ENCODE measurements around the gene POLR2E. TPM values are rescaled to one million over a fixed set of nuclear protein-coding genes. Genes with fewer than 3 reads are reported as not detected.
"Not testable (repeated sequence)": the region's sequence is repeated elsewhere in the genome, so short reads cannot be mapped to it uniquely, and the experiment has no call there.

The POLR2E gene
- total RNA-seq, 1 donor from 2014 or later = 272 TPM

DNA sequence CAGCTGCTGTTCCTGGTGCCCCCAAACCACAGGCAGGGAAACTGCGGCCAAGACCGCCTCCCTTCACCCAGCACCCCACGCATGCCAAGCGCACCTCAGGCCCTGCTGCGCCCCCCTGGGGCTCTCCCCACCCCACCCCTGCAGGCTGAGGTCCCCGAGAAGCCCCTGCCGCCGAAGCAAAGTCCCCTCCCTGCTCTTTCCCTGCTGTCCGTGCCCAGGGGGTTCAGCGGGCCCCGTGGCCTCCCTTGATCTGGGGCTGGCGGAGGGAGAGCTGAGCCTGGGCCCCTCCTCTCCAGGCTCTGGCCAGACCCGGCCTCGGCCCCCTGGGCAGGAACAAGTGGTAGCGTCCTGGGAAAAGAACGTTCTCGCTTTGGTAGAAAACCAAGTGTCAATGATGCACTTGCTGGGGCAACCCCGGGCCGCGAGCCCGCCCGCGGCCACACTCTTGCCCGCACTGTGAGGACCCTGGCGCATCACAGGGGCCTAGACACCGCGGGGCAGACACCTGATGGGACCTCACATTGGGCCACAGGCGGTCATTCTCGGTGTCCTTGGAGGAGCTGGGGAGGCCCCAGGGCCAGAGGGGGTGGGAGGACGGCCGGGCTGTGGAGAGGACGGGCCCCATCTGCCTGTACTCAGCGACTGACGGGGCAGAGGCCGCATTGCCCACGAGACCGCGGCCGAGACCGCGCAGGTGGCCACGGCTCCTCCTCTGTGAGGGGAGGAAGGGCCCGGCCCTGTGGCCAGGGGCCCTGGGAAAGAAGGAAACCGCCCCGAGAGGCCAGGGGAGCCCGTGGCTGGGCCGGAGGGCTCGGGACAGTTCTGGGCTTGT is 37.6 kb upstream of the POLR2E start:
- Mint-ChIP-seq H3K9me3 (no peaks in the 10 kb centered on the region), H3K27me3 (ENCODE audit: low read depth) (no peaks in the 10 kb centered on the region), H3K36me3 (ENCODE audit: low read depth) (peaks cover 5% of the 10 kb centered on the region), H3K27ac (peak overlapping the region; percentile 81), H3K4me3 (ENCODE audit: low read depth) (peak overlapping the region; percentile 86), H3K4me1 (ENCODE audit: low read depth) (peaks cover 12% of the 10 kb centered on the region)
- intact Hi-C loops (cut with micrococcal nuclease) = loop anchor here (5.0 kb wide), 4 partner anchors 40 to 110 kb away; partner anchors contain the start of genes ATP5F1D and SBNO2
- no peak for DNase-seq (ENCODE audit: low spot score)

DNA sequence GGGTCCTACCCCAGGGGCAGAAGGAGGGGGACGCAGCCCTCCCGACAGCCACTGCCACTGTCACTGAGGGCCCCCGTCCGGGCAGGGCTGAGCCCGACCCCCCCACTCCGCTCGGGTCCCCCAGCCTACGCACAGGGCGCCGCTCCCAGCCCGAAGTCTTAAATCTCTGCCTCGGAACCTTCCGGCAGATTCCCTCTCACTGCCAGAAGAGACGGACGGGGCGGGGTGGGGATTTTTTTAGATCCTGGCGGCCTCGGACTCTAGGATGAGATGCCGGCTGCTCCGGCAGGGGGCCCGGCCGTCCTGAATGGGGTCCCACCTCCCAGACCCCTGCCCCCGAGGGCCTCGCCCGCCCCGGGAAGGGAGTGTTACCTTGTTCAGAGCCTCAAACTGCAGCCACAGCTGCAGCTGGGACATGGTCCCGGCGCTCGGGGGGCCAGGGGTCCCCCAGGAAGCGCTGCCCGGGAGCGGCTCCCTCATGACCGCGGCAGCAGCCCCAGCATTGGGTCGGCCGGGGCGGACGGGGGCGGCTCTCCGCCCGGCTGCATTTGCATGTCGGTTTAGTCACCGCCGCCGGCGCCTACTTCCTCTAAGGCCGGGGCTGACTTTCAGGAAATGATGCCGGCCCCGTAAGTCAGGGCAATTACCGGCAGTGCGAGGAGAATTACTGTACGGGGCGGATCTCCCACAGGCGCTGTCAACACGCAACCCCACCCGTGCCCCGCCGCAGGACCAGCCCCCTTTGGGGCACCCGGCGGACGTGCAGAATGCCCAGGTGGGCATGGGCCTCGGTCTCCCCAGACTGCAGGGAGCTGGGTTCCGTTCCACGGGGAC is 36.8 kb upstream of the POLR2E start:
- Mint-ChIP-seq H3K4me3 (ENCODE audit: low read depth) (peak overlapping the region; percentile 86), H3K27me3 (ENCODE audit: low read depth) (no peaks in the 10 kb centered on the region), H3K27ac (peak overlapping the region; percentile 81), H3K36me3 (ENCODE audit: low read depth) (peaks cover 13% of the 10 kb centered on the region), H3K4me1 (ENCODE audit: low read depth) (peaks cover 12% of the 10 kb centered on the region), H3K9me3 (no peaks in the 10 kb centered on the region)
- DNase-seq (ENCODE audit: low spot score) = peak; percentile 84
- intact Hi-C loops (cut with micrococcal nuclease) = loop anchor here (5.0 kb wide), 4 partner anchors 40 to 110 kb away; partner anchors contain the start of genes ATP5F1D and SBNO2

DNA sequence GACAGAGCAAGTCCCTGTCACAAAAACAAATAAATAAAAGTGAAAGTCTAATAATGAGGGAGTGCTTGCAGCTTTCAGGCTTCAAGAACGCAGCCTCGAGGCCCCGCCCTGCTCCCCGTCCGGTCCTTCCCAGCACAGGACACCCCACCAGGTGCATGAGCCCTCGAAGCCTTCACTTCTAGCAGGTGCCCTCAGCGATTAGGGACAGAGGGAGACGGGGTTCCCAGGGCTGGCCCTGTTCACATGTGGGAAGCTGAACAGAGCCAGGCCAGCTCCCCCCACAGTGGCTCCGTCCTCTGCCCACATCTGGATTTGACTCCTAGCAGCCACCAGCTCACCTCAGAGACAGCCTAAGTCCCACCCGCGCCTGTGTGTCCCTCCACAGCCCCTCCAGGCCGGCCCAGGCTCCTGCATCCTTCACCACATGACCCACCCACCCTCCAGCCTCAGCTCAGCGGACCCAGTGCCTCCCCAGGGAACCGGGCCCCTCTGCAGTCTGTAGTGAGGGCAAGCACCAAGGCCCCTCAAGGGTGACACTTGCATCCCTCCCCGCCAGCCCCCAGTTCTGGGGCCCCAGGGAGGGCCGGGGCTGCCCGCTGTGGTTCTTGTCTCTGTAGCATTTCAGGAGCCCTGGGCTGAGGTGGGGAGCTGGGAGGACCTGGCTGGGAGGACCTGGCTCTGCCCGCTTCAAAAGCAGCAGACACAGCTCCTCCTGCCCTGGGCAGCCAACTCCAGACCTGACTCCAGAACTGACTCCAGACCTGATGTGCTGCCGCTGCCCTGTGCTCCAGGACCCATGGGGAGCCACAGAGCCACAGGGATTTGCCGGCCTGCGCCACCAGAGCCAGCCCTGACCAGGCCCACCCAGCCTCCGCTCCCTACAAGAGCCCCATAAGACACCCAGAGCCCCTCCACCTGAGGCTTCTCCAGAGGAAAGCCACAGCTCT is 35.9 kb upstream of the POLR2E start:
- no peaks in the 10 kb centered on the region for H3K9me3 Mint-ChIP-seq
- DNase-seq (ENCODE audit: low spot score) = peak; percentile 46
- intact Hi-C loops (cut with micrococcal nuclease) = loop anchor here (5.0 kb wide), 4 partner anchors 41 to 111 kb away; partner anchors contain the start of genes ATP5F1D and SBNO2
- peaks cover 10% of the 10 kb centered on the region for H3K4me1 Mint-ChIP-seq (ENCODE audit: low read depth)
- peaks cover 15% of the 10 kb centered on the region for H3K36me3 Mint-ChIP-seq (ENCODE audit: low read depth)
- no peaks in the 10 kb centered on the region for H3K27me3 Mint-ChIP-seq (ENCODE audit: low read depth)
- peak overlapping the region; percentile 86 for H3K4me3 Mint-ChIP-seq (ENCODE audit: low read depth)
- H3K27ac Mint-ChIP-seq = peak overlapping the region; percentile 81

DNA sequence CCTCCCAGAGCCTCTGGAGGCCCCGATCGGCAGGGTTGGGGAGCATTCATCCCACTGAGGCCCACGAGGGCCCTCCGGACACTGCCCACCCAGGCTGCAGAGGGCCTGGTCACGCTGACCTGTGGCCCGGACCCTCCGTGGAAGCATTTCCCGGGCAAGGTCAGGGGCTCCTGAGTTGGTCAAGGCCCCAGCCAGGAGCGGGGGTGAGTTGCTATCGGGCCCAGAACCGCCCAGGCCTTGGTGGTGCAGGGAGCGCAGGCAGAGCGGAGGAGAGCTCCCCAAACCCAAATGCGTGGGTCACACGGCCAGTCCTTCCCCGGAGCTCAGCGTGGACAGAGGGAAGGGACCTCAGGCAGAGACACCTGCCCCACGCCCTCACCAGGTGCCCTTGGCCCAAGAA is 34.4 kb upstream of the POLR2E start:
- peaks cover 27% of the 10 kb centered on the region for H3K36me3 Mint-ChIP-seq (ENCODE audit: low read depth)
- H3K9me3 Mint-ChIP-seq = no peaks in the 10 kb centered on the region
- peak overlapping the region; percentile 86 for H3K4me3 Mint-ChIP-seq (ENCODE audit: low read depth)
- intact Hi-C loops (cut with micrococcal nuclease) = no loop called here
- H3K27ac Mint-ChIP-seq = no peak overlapping the region
- H3K4me1 Mint-ChIP-seq (ENCODE audit: low read depth) = peaks cover 10% of the 10 kb centered on the region
- no peak for DNase-seq (ENCODE audit: low spot score)
- no peaks in the 10 kb centered on the region for H3K27me3 Mint-ChIP-seq (ENCODE audit: low read depth)

DNA sequence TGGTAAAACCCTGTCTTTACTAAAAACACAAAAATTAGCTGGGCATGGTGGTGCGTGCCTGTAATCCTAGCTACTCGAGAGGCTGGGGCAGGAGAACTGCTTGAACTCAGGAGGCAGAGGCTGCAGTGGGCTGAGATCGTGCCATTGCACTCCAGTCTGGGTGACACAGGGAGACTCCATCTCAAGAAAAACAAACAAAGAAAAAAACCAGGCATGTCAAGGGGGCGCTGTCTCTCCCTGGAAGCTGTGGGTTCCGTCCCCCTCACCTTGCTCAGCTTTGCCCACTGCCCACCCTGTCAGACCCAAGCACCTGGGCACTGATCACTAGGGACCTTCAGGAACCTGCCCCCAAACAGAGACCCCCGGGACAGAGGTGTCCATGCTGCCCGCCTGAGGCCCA is 33.9 kb upstream of the POLR2E start:
- DNase-seq (ENCODE audit: low spot score); H3K27ac Mint-ChIP-seq; H3K27me3 Mint-ChIP-seq (ENCODE audit: low read depth); intact Hi-C loops (cut with micrococcal nuclease); H3K4me1 Mint-ChIP-seq (ENCODE audit: low read depth); H3K9me3 Mint-ChIP-seq: not testable (repeated sequence)
- peaks cover 30% of the 10 kb centered on the region for H3K36me3 Mint-ChIP-seq (ENCODE audit: low read depth)
- peak overlapping the region; percentile 42 for H3K4me3 Mint-ChIP-seq (ENCODE audit: low read depth)

DNA sequence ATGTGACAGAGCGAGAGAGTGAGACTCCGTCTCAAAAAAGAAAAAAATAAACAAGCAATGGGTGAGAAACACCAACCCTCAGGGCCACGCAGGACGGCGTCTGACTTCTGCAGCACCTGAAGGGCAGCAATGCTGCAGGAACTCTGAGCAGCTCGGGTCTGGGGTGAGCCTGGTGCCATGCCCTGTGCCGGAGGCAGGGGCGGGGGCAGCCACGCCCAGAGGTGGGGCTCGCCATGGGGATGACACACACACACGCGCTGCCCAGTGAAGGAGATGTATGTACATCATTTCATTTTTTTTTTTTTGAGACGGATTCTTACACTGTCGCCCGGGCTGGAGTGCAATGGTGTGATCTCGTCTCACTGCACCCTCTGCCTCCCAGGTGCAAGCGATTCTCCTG is 32.9 kb upstream of the POLR2E start:
- DNase-seq (ENCODE audit: low spot score) = no peak
- Mint-ChIP-seq H3K27ac (no peak overlapping the region), H3K4me3 (ENCODE audit: low read depth) (no peak overlapping the region), H3K9me3 (no peaks in the 10 kb centered on the region), H3K27me3 (ENCODE audit: low read depth) (no peaks in the 10 kb centered on the region), H3K4me1 (ENCODE audit: low read depth) (peaks cover 5% of the 10 kb centered on the region), H3K36me3 (ENCODE audit: low read depth) (peaks cover 37% of the 10 kb centered on the region)
- intact Hi-C loops (cut with micrococcal nuclease) = no loop called here

DNA sequence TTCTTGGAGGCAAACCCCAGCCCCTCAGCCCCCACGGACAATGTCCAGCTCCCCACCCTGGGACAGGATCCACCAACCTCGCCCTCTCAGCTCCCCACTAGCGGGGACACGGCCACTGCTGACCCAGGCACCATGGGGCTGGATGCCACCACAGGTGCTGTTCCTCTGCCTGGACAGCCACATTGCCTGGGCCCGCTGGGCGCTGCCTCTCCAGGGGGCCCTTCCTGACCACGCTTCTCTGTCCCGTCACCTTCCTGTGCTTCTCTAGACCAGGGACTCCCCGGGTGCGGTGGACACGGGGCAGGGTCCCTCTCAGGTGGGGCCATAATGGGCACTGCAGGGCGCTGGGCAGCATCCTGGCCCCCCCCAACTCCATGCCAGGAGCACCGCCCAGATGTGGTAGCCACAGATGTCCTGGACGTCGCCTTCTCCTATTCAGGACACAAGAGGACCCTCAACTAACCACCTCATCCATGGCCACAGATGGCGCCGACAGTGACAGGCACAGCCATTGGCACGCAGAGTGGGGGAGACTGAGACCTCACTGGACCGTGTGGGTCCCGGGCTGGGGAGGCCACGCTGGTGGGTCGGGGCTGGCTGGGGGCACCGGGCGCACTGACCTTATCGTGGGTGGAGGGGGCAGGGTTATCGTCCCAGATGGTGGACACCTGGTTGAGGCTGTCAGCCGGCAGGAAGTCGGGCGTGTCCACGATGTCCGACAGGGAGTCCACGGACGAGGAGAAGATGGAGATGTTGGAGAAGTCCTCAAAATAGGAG is 32.0 kb upstream of the POLR2E start:
- peaks cover 42% of the 10 kb centered on the region for H3K36me3 Mint-ChIP-seq (ENCODE audit: low read depth)
- intact Hi-C loops (cut with micrococcal nuclease) = no loop called here

DNA sequence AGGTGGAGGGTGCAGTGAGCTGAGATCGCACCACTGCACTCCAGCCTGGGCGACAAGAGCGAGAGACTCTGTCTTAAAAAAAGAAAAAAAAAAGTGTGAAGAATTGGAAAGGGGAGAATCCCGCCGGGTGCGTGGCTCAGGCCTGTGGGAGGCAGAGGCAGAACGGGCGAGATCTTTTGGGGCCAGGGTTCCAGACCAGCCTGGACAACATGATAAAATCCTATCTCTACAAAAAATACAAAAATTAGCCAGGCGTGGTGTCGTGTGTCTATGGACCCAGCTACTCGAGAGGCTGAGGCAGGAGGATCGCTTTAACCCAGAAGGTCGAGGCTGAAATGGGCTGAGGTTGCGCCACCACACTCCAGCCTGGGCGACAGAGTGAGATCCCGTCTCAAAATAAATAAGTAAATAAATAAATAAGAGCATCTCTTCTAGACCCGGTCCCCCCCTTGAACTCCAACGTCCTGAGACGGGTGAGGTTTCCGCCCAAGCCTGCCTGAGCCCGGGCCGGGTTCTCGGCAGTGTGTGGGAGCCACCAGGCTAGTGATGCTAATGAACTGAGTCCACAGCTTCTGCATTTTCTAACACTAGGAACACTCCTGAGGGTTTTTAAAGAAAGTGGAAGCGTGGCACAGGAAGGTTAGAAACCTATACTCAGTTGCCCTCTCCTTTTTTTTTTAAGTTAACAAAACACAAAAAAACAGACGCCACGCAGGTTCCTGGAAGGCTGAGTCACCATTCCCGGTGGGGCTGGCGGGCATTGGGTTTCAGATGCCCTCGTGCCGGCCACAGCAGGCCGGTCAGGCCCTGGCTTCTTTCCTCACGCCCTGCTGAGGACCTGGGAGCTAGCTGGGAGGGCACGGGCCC is 30.7 kb upstream of the POLR2E start:
- Mint-ChIP-seq H3K4me3 (ENCODE audit: low read depth) (no peak overlapping the region), H3K9me3 (no peaks in the 10 kb centered on the region), H3K27ac (no peak overlapping the region), H3K27me3 (ENCODE audit: low read depth) (no peaks in the 10 kb centered on the region), H3K4me1 (ENCODE audit: low read depth) (peaks cover 5% of the 10 kb centered on the region), H3K36me3 (ENCODE audit: low read depth) (peaks cover 52% of the 10 kb centered on the region)
- intact Hi-C loops (cut with micrococcal nuclease) = no loop called here
- no peak for DNase-seq (ENCODE audit: low spot score)

More for the DNA sequence above, 32.0 kb upstream of the POLR2E start:
- no peak for DNase-seq (ENCODE audit: low spot score)
- peaks cover 5% of the 10 kb centered on the region for H3K4me1 Mint-ChIP-seq (ENCODE audit: low read depth)
- no peaks in the 10 kb centered on the region for H3K9me3 Mint-ChIP-seq
- no peaks in the 10 kb centered on the region for H3K27me3 Mint-ChIP-seq (ENCODE audit: low read depth)
- H3K4me3 Mint-ChIP-seq (ENCODE audit: low read depth) = no peak overlapping the region
- H3K27ac Mint-ChIP-seq = no peak overlapping the region

DNA sequence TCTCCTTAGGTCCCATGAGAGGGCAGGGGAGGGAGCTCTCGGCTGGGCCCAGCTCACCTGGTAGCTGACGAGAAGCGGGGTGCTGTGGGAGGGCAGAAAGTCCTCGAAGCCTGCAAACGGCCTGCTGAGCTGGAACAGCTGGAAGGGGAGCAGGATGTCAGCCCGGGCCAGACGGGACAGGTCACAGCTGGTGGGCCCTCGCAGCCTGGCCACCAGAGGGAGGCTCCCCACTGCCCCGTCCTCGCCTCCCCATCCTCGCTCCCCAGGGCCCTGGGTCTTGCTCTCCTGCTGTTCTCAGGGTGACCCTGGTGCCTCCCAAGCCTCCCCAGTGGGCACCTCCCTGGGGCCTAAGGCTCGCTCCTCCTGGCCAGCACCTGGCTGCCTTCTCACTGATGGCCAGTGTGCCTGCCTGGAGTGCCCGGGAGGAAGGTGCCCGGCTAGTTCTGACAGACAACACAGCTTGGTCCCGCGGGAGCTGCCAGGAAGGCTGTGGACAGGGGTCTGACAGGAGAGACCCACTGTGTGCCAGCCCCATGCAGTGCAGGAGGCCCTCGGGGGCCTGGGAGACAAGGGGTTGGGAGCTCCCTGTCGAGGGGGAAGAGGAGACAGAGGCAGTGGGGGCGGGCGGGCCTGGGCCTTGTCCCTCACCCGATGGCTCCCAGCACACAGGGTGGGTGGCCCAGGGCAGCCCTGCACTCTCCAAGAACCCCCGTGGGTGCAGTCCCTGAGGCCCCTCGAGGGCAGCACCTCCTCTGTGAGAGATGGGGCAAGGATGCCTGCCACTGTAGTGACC is 28.9 kb upstream of the POLR2E start:
- no peaks in the 10 kb centered on the region for H3K4me1 Mint-ChIP-seq (ENCODE audit: low read depth)
- no peak overlapping the region for H3K4me3 Mint-ChIP-seq (ENCODE audit: low read depth)
- peaks cover 57% of the 10 kb centered on the region for H3K36me3 Mint-ChIP-seq (ENCODE audit: low read depth)
- H3K9me3 Mint-ChIP-seq = no peaks in the 10 kb centered on the region
- intact Hi-C loops (cut with micrococcal nuclease) = no loop called here
- no peak overlapping the region for H3K27ac Mint-ChIP-seq
- no peaks in the 10 kb centered on the region for H3K27me3 Mint-ChIP-seq (ENCODE audit: low read depth)
- DNase-seq (ENCODE audit: low spot score) = no peak

DNA sequence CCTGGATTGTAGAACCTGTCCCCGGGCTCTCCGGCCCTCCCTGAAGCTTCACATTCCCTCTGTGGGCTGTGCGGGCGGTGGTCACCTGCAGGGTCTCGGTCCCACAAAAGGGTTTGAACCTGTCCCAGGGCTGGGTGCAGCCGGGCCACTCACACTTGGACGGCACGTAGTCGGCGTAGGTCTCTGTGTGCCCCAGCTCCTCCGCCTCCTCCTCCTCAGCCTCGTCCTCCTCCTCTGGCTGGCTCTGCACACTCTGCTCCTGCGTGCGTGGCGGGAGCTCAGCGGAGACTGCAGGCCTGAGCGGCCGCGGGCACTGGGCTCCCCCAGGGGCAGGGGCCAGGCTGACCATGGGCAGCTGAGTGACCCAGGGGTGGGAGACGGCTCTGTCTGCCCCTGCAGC is 28.2 kb upstream of the POLR2E start:
- intact Hi-C loops (cut with micrococcal nuclease) = no loop called here
- H3K27me3 Mint-ChIP-seq (ENCODE audit: low read depth) = no peaks in the 10 kb centered on the region
- no peak for DNase-seq (ENCODE audit: low spot score)
- no peak overlapping the region for H3K4me3 Mint-ChIP-seq (ENCODE audit: low read depth)
- peaks cover 60% of the 10 kb centered on the region for H3K36me3 Mint-ChIP-seq (ENCODE audit: low read depth)
- H3K9me3 Mint-ChIP-seq = no peaks in the 10 kb centered on the region
- H3K27ac Mint-ChIP-seq = no peak overlapping the region
- H3K4me1 Mint-ChIP-seq (ENCODE audit: low read depth) = no peaks in the 10 kb centered on the region
